Suprapubic skin (tissue), 4 donors: ENCODE measurements around the gene AGAP1. TPM values are rescaled to one million over a fixed set of nuclear protein-coding genes. Genes with fewer than 3 reads are reported as not detected.
A peak's percentile ranks its signal among the peaks of the same experiment; 100 is the strongest.

ENCODE experiments used
- DNase-seq, 2 donors: peaks; one replicate each; pipeline ENCODE4 v3.0.0-alpha.2; 2019; ENCODE audit warnings: low spot score in 2 of 2
- H3K27ac ChIP-seq: fragments of 200-600 bp; sonication (generic); one replicate; pipeline ENCODE4 v1.5.1; 2019
- H3K27me3 ChIP-seq: fragments of 200-600 bp; sonication (generic); one replicate; pipeline ENCODE4 v1.5.1; 2019
- H3K36me3 ChIP-seq: fragments of 200-600 bp; sonication (generic); one replicate; pipeline ENCODE4 v1.5.1; 2019
- H3K4me1 ChIP-seq: fragments of 200-600 bp; sonication (generic); one replicate; pipeline ENCODE4 v1.5.1; 2019
- H3K4me3 ChIP-seq: fragments of 200-600 bp; sonication (generic); one replicate; pipeline ENCODE4 v1.5.1; 2019; ENCODE audit warnings: mild to moderate bottlenecking
- H3K9me3 ChIP-seq: fragments of 200-600 bp; sonication (generic); one replicate; pipeline ENCODE4 v1.5.1; 2019
- EP300 ChIP-seq: sonication (generic); formaldehyde crosslinking; IDR thresholded peaks from one replicate; pipeline ENCODE4 v1.6.1; 2017; ENCODE audit warnings: antibody characterized with exemption
- POLR2A ChIP-seq, 2 donors: fragments of 450-650 bp; IDR thresholded peaks; one replicate each; pipeline ENCODE4 v1.6.1; 2017; ENCODE audit warnings: antibody characterized with exemption in 2 of 2, mild to moderate bottlenecking in 2 of 2, moderate library complexity in 2 of 2
- POLR2AphosphoS5 ChIP-seq, 3 donors: sonication (generic); formaldehyde crosslinking; IDR thresholded peaks; one replicate each; pipeline ENCODE4 v1.6.1; 2017; ENCODE audit warnings: antibody characterized with exemption in 3 of 3
- WGBS: methylation state at CpG from one replicate; pipeline ENCODE4 v1.1.5; 2018; 5-methylcytosine and 5-hydroxymethylcytosine counted together
- total RNA-seq, 4 donors: library from RNA; depleted of rRNA; stranded (reverse); fragments of >200 nt; gene quantifications; one replicate each; pipeline ENCODE4 v1.1.0, GENCODE V29; 2016
- TF ChIP-seq, protein P1 (sequence below), 2 donors: fragments of 200-600 bp in 1 of 2; fragments of 450-650 bp in 1 of 2; sonication (generic) in 1 of 2; IDR thresholded peaks; one replicate each; pipeline ENCODE4 v1.5.1; 2016 to 2019; ENCODE audit warnings: antibody characterized with exemption in 2 of 2, mild to moderate bottlenecking in 1 of 2, moderate library complexity in 1 of 2

Gene AGAP1
- total RNA-seq, 4 donors from 2014 or later, result 14.1 to 30.7 (median 19.4) TPM

DNA sequence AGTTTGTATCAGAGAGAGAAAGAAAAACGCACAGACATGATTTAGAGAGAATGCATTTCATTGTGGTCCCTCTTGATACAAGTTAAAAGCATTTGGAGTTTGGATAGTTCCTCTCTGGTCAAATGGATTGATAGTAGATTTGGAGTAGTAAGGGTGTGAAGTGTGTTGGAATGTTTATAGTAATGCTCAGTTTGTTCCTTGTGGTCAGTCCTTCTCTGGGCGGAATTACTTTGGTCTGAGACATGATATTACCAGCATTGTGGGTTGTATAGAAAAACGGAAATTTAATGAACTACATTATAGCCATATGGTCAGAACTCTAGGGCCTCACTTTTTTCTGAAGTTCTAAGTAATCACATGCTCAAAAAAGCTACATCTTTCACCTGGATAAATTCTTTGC is 178.9 kb downstream of the AGAP1 start:
- H3K4me3 ChIP-seq, result peak overlapping the region; percentile 63
- no peak for DNase-seq
- TF ChIP-seq POLR2AphosphoS5 (IDR thresholded peaks at IDR 0.05) (no peak), EP300 (no peak), POLR2A (IDR thresholded peaks at IDR 0.05) (no peak)
- TF ChIP-seq, protein P1, sequence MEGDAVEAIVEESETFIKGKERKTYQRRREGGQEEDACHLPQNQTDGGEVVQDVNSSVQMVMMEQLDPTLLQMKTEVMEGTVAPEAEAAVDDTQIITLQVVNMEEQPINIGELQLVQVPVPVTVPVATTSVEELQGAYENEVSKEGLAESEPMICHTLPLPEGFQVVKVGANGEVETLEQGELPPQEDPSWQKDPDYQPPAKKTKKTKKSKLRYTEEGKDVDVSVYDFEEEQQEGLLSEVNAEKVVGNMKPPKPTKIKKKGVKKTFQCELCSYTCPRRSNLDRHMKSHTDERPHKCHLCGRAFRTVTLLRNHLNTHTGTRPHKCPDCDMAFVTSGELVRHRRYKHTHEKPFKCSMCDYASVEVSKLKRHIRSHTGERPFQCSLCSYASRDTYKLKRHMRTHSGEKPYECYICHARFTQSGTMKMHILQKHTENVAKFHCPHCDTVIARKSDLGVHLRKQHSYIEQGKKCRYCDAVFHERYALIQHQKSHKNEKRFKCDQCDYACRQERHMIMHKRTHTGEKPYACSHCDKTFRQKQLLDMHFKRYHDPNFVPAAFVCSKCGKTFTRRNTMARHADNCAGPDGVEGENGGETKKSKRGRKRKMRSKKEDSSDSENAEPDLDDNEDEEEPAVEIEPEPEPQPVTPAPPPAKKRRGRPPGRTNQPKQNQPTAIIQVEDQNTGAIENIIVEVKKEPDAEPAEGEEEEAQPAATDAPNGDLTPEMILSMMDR (IDR thresholded peaks at IDR 0.05), result no peak
- H3K27ac ChIP-seq, result no peak overlapping the region
- WGBS, result 81% methylated on average over 3 of the region's 3 CpGs
- no peaks in the 10 kb centered on the region for H3K36me3 ChIP-seq
- H3K9me3 ChIP-seq, result no peaks in the 10 kb centered on the region
- peaks cover 19% of the 10 kb centered on the region for H3K27me3 ChIP-seq
- H3K4me1 ChIP-seq, result peaks cover 40% of the 10 kb centered on the region

DNA sequence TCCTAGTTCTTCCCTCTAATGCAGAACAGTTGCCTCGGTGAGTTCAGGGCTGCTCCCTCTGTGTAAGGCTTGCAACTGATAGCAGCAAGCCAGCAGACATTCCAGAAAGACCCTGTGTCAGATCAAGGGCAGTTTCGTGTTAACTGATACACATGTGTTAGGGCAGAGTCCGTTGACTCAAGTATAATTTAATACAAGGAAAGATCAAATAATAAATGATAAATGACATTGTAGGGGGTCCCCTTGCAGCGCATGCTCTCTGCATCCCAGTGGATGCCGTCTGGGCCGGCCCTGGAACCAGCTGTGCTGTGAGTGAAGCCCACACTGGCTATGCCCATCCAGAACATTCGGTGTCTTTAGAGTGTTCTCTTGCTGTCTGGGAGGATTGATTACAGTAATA is 180.3 kb downstream of the AGAP1 start:
- no peak for DNase-seq
- Histone ChIP-seq H3K27me3 (peaks cover 19% of the 10 kb centered on the region), H3K27ac (no peak overlapping the region), H3K4me3 (no peak overlapping the region), H3K4me1 (peaks cover 47% of the 10 kb centered on the region), H3K36me3 (no peaks in the 10 kb centered on the region), H3K9me3 (no peaks in the 10 kb centered on the region)
- WGBS, result 55% methylated on average over 7 of the region's 7 CpGs
- TF ChIP-seq POLR2A (IDR thresholded peaks at IDR 0.05), result no peak
- TF ChIP-seq, protein P1 (IDR thresholded peaks at IDR 0.05), result no peak
- no peak for TF ChIP-seq EP300
- no peak for TF ChIP-seq POLR2AphosphoS5 (IDR thresholded peaks at IDR 0.05)

DNA sequence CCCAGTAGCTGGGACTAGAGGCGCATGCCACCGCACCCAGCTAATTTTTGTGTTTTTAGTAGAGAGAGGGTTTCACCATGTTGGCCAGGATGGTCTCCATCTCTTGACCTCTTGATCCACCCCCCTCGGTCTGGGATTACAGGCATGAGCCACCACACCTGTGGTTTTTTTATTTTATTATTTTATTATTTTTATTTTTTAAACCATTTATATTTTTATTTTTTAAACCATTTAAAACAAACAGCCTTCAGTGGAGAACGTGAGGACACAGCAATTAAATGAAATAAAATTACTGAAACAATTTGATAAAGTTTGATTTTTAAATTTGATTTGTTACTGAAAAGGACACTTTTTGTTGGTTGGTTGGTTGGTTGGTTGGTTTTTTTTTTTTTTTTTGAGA is 181.0 kb downstream of the AGAP1 start:
- WGBS, result 91% methylated on average over 4 of the region's 4 CpGs
- no peak for DNase-seq
- peaks cover 19% of the 10 kb centered on the region for H3K27me3 ChIP-seq
- H3K9me3 ChIP-seq, result no peaks in the 10 kb centered on the region
- no peak overlapping the region for H3K4me3 ChIP-seq
- H3K4me1 ChIP-seq, result peaks cover 53% of the 10 kb centered on the region
- no peak overlapping the region for H3K27ac ChIP-seq
- TF ChIP-seq, protein P1 (IDR thresholded peaks at IDR 0.05), result no peak
- TF ChIP-seq EP300 (no peak), POLR2AphosphoS5 (IDR thresholded peaks at IDR 0.05) (no peak), POLR2A (IDR thresholded peaks at IDR 0.05) (no peak)
- H3K36me3 ChIP-seq, result no peaks in the 10 kb centered on the region

DNA sequence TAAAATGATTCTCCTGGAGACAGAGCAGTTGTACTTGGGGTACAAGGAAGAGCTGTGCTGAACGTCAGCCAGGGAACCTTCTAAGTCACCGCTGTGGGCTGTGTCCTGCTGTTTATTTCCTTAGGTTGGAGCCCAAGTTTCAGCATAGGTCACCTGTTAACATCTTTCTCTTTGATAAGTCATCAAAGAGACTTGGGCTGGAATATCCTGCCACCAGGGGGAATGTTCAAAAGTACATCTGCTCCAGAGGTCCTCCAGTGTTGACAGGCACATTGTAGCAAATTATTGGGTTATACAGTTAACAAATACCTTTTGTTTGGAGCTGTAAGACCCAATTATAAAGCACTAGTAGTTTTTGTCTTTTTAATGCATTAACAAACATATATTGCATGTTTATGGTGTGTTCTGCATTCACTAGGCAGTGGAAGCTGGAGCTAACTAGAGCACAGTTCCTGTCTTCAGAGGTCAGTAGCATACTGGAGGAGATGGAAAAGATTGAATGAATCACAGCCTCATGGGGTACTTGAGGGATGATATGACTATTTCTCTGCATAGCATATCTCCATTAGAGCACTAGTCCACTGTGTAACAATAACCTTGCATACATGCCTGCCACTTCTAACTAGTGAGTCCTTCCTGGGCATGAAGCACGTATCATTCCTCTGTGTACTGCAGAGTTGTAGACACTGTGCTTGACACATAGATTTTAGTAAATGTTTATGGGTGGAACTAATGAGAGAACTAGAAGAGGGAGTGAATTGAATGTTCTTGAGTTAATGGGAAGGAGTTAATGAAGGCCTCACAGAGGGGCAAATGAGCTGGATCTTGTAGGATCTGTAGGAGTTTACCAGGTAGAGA is 182.1 kb downstream of the AGAP1 start:
- H3K4me1 ChIP-seq, result peaks cover 43% of the 10 kb centered on the region
- H3K27me3 ChIP-seq, result peaks cover 8% of the 10 kb centered on the region
- 75% methylated on average over 3 of the region's 3 CpGs for WGBS
- no peak for DNase-seq
- no peaks in the 10 kb centered on the region for H3K36me3 ChIP-seq
- no peak overlapping the region for H3K27ac ChIP-seq
- H3K9me3 ChIP-seq, result no peaks in the 10 kb centered on the region
- no peak overlapping the region for H3K4me3 ChIP-seq
- TF ChIP-seq EP300 (no peak), POLR2A (IDR thresholded peaks at IDR 0.05) (no peak), POLR2AphosphoS5 (IDR thresholded peaks at IDR 0.05) (no peak)
- TF ChIP-seq, protein P1 (IDR thresholded peaks at IDR 0.05), result no peak

DNA sequence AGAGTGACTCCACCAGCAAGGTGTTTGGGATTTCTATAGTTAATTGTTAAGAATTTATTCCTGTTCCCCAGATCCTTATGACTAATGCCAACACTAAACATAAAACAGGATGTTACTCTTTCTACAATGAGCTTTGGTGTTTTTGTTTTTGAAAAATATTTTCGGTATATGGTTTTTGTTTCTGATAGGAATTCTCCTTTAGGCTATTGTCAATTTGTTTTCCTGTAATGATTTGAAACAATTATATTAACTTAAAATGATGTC is 182.6 kb downstream of the AGAP1 start:
- Histone ChIP-seq H3K27me3 (peaks cover 2% of the 10 kb centered on the region), H3K4me1 (peaks cover 38% of the 10 kb centered on the region), H3K36me3 (no peaks in the 10 kb centered on the region), H3K27ac (no peak overlapping the region), H3K4me3 (no peak overlapping the region), H3K9me3 (no peaks in the 10 kb centered on the region)
- TF ChIP-seq EP300, result no peak
- TF ChIP-seq, protein P1 (IDR thresholded peaks at IDR 0.05), result no peak
- no peak for TF ChIP-seq POLR2A (IDR thresholded peaks at IDR 0.05)
- TF ChIP-seq POLR2AphosphoS5 (IDR thresholded peaks at IDR 0.05), result no peak
- no peak for DNase-seq
- WGBS, result 77% methylated on average over 1 of the region's 1 CpG
